ENCODE measurements around the gene CPNE2. TPM values are rescaled to one million over a fixed set of nuclear protein-coding genes. Genes with fewer than 3 reads are reported as not detected.

CPNE2 gene
- total RNA-seq (2014; rRNA removed) (14.5 and 18.1 TPM in 2 replicates), Bru-seq, nascent RNA (percentile 40 among the genes with signal in this experiment), BruChase-seq, experiment 1, labeled RNA remaining after a 6-hour chase (percentile 44 among the genes with signal in this experiment), BruChase-seq, experiment 2, labeled RNA remaining after a 2-hour chase (percentile 44 among the genes with signal in this experiment)
- long read RNA-seq, transcript CPNE2-201 (16 exons, 2,645 nt) = major isoform, 21 of 30 reads
- long read RNA-seq, partial matches to known transcripts = 2 of 30 reads
- long read RNA-seq, other reads (novel, unspliced or antisense) = 4 of 30 reads

DNA sequence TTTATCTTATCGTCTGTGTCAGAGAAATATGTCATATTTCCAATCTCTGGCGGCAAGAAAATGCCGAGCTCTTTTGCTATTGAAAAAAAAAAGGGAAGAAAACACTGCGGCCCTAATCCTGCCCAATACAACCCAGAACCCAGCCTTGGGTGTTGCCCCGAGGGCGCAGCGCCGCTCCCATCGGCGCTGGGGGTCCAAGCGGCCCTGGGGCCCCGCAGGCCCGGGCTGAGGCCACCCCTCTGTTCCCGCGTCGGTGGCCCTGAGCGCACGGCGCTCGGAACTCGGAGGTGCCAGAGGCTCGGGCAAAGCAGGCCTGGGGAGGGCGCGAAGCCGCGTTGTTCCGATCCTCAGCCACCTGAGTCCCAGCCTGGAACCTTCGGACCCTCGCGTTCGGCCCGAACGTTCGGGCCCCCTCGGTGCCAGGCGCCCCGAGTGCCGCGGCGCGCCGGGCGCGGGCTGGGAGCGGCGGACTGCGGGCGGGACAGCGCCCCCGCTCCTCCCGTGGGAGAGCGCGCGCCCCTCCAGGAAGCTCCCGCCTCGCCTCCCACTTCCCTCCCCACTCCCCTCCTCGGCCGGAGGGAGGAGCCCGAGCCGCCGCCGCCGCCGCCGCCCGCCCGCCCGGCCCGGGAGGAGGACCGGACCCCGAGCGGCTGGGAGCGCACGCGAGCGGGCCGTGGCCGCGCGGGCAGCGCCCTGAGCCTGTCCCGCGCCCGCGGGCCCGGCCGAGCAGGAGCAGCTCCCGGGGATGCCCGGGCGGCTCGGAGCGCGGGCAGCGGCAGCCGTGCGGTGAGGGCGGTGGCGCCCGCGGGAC lies at the start of gene CPNE2:
TSS of gene CPNE2 (plus strand) at position 609 of the 811 bp plus-strand sequence. CDS start 18,160 bp downstream, outside the sequence.
- H3K4me3 ChIP-seq (ENCODE audit: low read length) = peak within 1 kb of the TSS; percentile 71
- H3K79me2 ChIP-seq (ENCODE audit: low read length) = no peaks in the 10 kb centered on the region
- BruUV-seq (replicated peaks) = no TSS peak
- H3K9me2 ChIP-seq (replicated peaks; ENCODE audit: low read length) = no peaks in the 10 kb centered on the region
- H3K27ac ChIP-seq (ENCODE audit: low read length) = no peak within 1 kb of the TSS
- TF ChIP-seq EZH2phosphoT487 (IDR thresholded peaks at IDR 0.05; ENCODE audit: borderline replicate concordance, low read length) (no peak), EZH2 (IDR thresholded peaks at IDR 0.05; ENCODE audit: low read length, unreplicated experiment) (no peak)
- TF ChIP-seq, protein P1, sequence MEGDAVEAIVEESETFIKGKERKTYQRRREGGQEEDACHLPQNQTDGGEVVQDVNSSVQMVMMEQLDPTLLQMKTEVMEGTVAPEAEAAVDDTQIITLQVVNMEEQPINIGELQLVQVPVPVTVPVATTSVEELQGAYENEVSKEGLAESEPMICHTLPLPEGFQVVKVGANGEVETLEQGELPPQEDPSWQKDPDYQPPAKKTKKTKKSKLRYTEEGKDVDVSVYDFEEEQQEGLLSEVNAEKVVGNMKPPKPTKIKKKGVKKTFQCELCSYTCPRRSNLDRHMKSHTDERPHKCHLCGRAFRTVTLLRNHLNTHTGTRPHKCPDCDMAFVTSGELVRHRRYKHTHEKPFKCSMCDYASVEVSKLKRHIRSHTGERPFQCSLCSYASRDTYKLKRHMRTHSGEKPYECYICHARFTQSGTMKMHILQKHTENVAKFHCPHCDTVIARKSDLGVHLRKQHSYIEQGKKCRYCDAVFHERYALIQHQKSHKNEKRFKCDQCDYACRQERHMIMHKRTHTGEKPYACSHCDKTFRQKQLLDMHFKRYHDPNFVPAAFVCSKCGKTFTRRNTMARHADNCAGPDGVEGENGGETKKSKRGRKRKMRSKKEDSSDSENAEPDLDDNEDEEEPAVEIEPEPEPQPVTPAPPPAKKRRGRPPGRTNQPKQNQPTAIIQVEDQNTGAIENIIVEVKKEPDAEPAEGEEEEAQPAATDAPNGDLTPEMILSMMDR (conservative IDR thresholded peaks at IDR 0.05; ENCODE audit: low read depth, low read length) = no peak
- no peaks in the 10 kb centered on the region for H3K36me3 ChIP-seq (ENCODE audit: low read depth, low read length)
- ATAC-seq = peak; percentile 82
- intact Hi-C loops (cut with micrococcal nuclease) = no loop called here
- H3K4me1 ChIP-seq (ENCODE audit: insufficient read depth, low read length) = peaks cover 6% of the 10 kb centered on the region
- H3K4me2 ChIP-seq (ENCODE audit: low read length) = peak within 1 kb of the TSS; percentile 93
- H4K20me1 ChIP-seq (ENCODE audit: low read length) = no peaks in the 10 kb centered on the region
- H3K9me3 ChIP-seq (ENCODE audit: low read length) = no peaks in the 10 kb centered on the region
- DNase-seq = peak; percentile 29
- no peaks in the 10 kb centered on the region for H3F3A ChIP-seq (ENCODE audit: low read length, unreplicated experiment)
- H2AFZ ChIP-seq (ENCODE audit: low read length) = peak within 1 kb of the TSS; percentile 87
- CTCF ChIA-PET = interaction anchor here (0.5 to 0.8 kb wide), 3 partner anchors 13 to 100 kb away, joined by 3 to 6 read pairs (median 5); no protein-coding TSS in a partner anchor
- no peaks in the 10 kb centered on the region for H3K27me3 ChIP-seq (ENCODE audit: low read length)
- POLR2A ChIA-PET (ENCODE audit: unreplicated experiment) = no interaction called here
- peak within 1 kb of the TSS; percentile 47; the same call in 1 of the 2 replicates for H3K9ac ChIP-seq (ENCODE audit: low read length)

DNA sequence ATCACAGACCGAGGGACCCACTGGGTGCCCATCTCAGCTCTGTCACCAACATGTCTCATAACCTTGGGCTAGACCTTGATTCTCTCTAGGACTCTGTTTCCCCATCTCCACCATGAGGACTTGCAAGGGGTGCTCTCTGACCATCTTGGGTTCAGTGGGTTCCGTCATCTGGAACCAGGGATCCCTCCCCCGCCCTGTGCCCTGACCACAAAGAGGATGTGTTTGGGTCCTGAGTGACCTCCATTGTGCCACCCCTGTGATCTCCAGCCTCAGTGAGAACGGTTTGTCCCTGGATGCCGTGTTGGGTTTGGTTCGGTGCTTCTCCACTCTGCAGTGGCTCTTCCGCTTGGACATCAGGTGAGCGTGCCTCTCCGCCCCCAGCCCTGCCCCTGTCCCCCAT lies 49.1 kb upstream of the CPNE2 start:
- no peak overlapping the region for H3K4me3 ChIP-seq (ENCODE audit: low read length)
- BruUV-seq (replicated peaks) = no TSS peak
- intact Hi-C loops (cut with micrococcal nuclease) = no loop called here
- CTCF ChIA-PET = no interaction called here
- no peak overlapping the region for H2AFZ ChIP-seq (ENCODE audit: low read length)
- no peak overlapping the region for H3K4me2 ChIP-seq (ENCODE audit: low read length)
- no peak overlapping the region for H3K27ac ChIP-seq (ENCODE audit: low read length)
- TF ChIP-seq, protein P1 (conservative IDR thresholded peaks at IDR 0.05; ENCODE audit: low read depth, low read length) = no peak
- TF ChIP-seq EZH2phosphoT487 (IDR thresholded peaks at IDR 0.05; ENCODE audit: borderline replicate concordance, low read length) = no peak
- no peak for TF ChIP-seq EZH2 (IDR thresholded peaks at IDR 0.05; ENCODE audit: low read length, unreplicated experiment)
- POLR2A ChIA-PET (ENCODE audit: unreplicated experiment) = no interaction called here
- no peak overlapping the region for H3K9ac ChIP-seq (ENCODE audit: low read length)
- no peaks in the 10 kb centered on the region for H3K79me2 ChIP-seq (ENCODE audit: low read length)
- H3K9me2 ChIP-seq (replicated peaks; ENCODE audit: low read length) = no peaks in the 10 kb centered on the region
- H3K27me3 ChIP-seq (ENCODE audit: low read length) = no peaks in the 10 kb centered on the region
- H4K20me1 ChIP-seq (ENCODE audit: low read length) = no peaks in the 10 kb centered on the region
- DNase-seq = no peak
- H3K36me3 ChIP-seq (ENCODE audit: low read depth, low read length) = no peaks in the 10 kb centered on the region
- no peaks in the 10 kb centered on the region for H3K9me3 ChIP-seq (ENCODE audit: low read length)
- ATAC-seq = no peak
- no peaks in the 10 kb centered on the region for H3K4me1 ChIP-seq (ENCODE audit: insufficient read depth, low read length)
- H3F3A ChIP-seq (ENCODE audit: low read length, unreplicated experiment) = no peaks in the 10 kb centered on the region
